NCI-H2107 (cell line): ENCODE measurements around the gene DLL1.
"Not testable (repeated sequence)": the region's sequence is repeated elsewhere in the genome, so short reads cannot be mapped to it uniquely, and the experiment has no call there.

Source experiments
- DNase-seq: peaks from one replicate; lab custom pipeline; 2025; lab: John Stamatoyannopoulos, UW

DLL1 gene

GRCh38 chr6:170290296-170291128 lies at the start of gene DLL1:
TSS of gene DLL1 (minus strand) at chr6:170291078. CDS start at chr6:170290139, 939 bp downstream.
- no peak for DNase-seq

- DNase-seq = not testable (repeated sequence)
These were observed 44.3 kb upstream of the DLL1 start for GRCh38 chr6:170335199-170335598.

- DNase-seq = no peak
These were observed 38.4 kb upstream of the DLL1 start for GRCh38 chr6:170329321-170329720.

- no peak for DNase-seq
These were observed 26.8 kb upstream of the DLL1 start for GRCh38 chr6:170317718-170318117.

GRCh38 chr6:170317076-170317475 lies 26.2 kb upstream of the DLL1 start:
- DNase-seq = no peak

- DNase-seq = no peak
These were observed 25.2 kb upstream of the DLL1 start for GRCh38 chr6:170316071-170316470.

- DNase-seq = no peak
These were observed 24.1 kb upstream of the DLL1 start for GRCh38 chr6:170314983-170315382.

GRCh38 chr6:170313716-170314295 lies 22.9 kb upstream of the DLL1 start:
- DNase-seq = no peak

GRCh38 chr6:170312876-170313275 lies 22.0 kb upstream of the DLL1 start:
- DNase-seq = no peak

GRCh38 chr6:170311696-170312095 lies 20.8 kb upstream of the DLL1 start:
- DNase-seq = no peak

- no peak for DNase-seq
These were observed 17.9 kb upstream of the DLL1 start for GRCh38 chr6:170308761-170309160.

GRCh38 chr6:170307080-170307545 lies 16.2 kb upstream of the DLL1 start:
- no peak for DNase-seq

- peak; percentile 88 for DNase-seq
These were observed 15.6 kb upstream of the DLL1 start, which contains the start of gene FAM120B for GRCh38 chr6:170306324-170307079. TSS of gene FAM120B (plus strand) at chr6:170306758. CDS start at chr6:170317391, 10,633 bp downstream.

GRCh38 chr6:170305805-170306323 lies 15.0 kb upstream of the DLL1 start:
- no peak for DNase-seq

GRCh38 chr6:170301184-170301583 lies 10.3 kb upstream of the DLL1 start:
- no peak for DNase-seq

GRCh38 chr6:170298688-170299087 lies 7.8 kb upstream of the DLL1 start:
- DNase-seq = no peak

- no peak for DNase-seq
These were observed 6.9 kb upstream of the DLL1 start for GRCh38 chr6:170297576-170298330.

GRCh38 chr6:170296746-170297575 lies 6.1 kb upstream of the DLL1 start:
- no peak for DNase-seq

GRCh38 chr6:170296423-170296745 lies 5.5 kb upstream of the DLL1 start:
- DNase-seq = no peak

GRCh38 chr6:170295510-170296422 lies 4.9 kb upstream of the DLL1 start:
- DNase-seq = no peak
